ENCODE measurements around the gene CYP46A1.
"Not testable (repeated sequence)": the region's sequence is repeated elsewhere in the genome, so short reads cannot be mapped to it uniquely, and the experiment has no call there.

Gene CYP46A1

GRCh38 chr14:99683619-99684409, at the start of gene CYP46A1:
TSS of gene CYP46A1 (plus strand) at chr14:99684298. CDS start at chr14:99684418, 120 bp downstream.
- DNase-seq: peak; percentile 100

- no peak for DNase-seq
These were observed 49.7 kb upstream of the CYP46A1 start for GRCh38 chr14:99634443-99634842.

GRCh38 chr14:99635116-99635515, 49.0 kb upstream of the CYP46A1 start:
- no peak for DNase-seq

- no peak for DNase-seq
These were observed 47.6 kb upstream of the CYP46A1 start for GRCh38 chr14:99636487-99636886.

GRCh38 chr14:99637624-99638023, 46.5 kb upstream of the CYP46A1 start:
- DNase-seq: no peak

- not testable (repeated sequence) for DNase-seq
These were observed 41.3 kb upstream of the CYP46A1 start for GRCh38 chr14:99642771-99643170.

- DNase-seq: no peak
These were observed 40.8 kb upstream of the CYP46A1 start for GRCh38 chr14:99643343-99643742.

GRCh38 chr14:99644035-99644587, 40.0 kb upstream of the CYP46A1 start:
- DNase-seq: no peak

- no peak for DNase-seq
These were observed 39.2 kb upstream of the CYP46A1 start, which contains the start of gene HHIPL1 for GRCh38 chr14:99644723-99645544. TSS of gene HHIPL1 (plus strand) at chr14:99645129. CDS start at chr14:99645208, 79 bp downstream.

GRCh38 chr14:99645545-99646505, 38.3 kb upstream of the CYP46A1 start:
- DNase-seq: no peak

- DNase-seq: no peak
These were observed 36.7 kb upstream of the CYP46A1 start for GRCh38 chr14:99647411-99647810.

- no peak for DNase-seq
These were observed 35.9 kb upstream of the CYP46A1 start for GRCh38 chr14:99648027-99648784.

GRCh38 chr14:99649219-99649618, 34.9 kb upstream of the CYP46A1 start:
- no peak for DNase-seq

GRCh38 chr14:99649643-99650042, 34.5 kb upstream of the CYP46A1 start:
- no peak for DNase-seq

GRCh38 chr14:99650189-99650588, 33.9 kb upstream of the CYP46A1 start:
- no peak for DNase-seq

GRCh38 chr14:99651953-99652746, 31.9 kb upstream of the CYP46A1 start:
- DNase-seq: no peak

- no peak for DNase-seq
These were observed 29.7 kb upstream of the CYP46A1 start for GRCh38 chr14:99654235-99654985.

- DNase-seq: no peak
These were observed 28.6 kb upstream of the CYP46A1 start for GRCh38 chr14:99655521-99655920.

- no peak for DNase-seq
These were observed 27.9 kb upstream of the CYP46A1 start for GRCh38 chr14:99656171-99656570.

- DNase-seq: no peak
These were observed 26.4 kb upstream of the CYP46A1 start for GRCh38 chr14:99657645-99658155.

Data from left hindlimb (tissue), 1 donor.